Measurements from ENCODE around the gene PSIP1.

PSIP1 gene

GRCh38 chr9:15521254-15521653 lies 10.5 kb upstream of the PSIP1 start:
- no peak for TF ChIP-seq CTCF (IDR thresholded peaks at IDR 0.05; ENCODE audit: insufficient read depth, low read depth, low read length, missing control alignments)
- DNase-seq (ENCODE audit: low read depth): no peak
- no peak overlapping the region for H3K4me3 ChIP-seq (ENCODE audit: low read depth, low read length)

- TF ChIP-seq CTCF (IDR thresholded peaks at IDR 0.05; ENCODE audit: insufficient read depth, low read depth, low read length, missing control alignments): no peak
- no peak for DNase-seq (ENCODE audit: low read depth)
These were observed 9.1 kb upstream of the PSIP1 start for GRCh38 chr9:15519831-15520230.

GRCh38 chr9:15513335-15513734 lies 2.6 kb upstream of the PSIP1 start:
- no peak overlapping the region for H3K4me3 ChIP-seq (ENCODE audit: low read depth, low read length)
- TF ChIP-seq CTCF (IDR thresholded peaks at IDR 0.05; ENCODE audit: insufficient read depth, low read depth, low read length, missing control alignments): peak; percentile 25
- peak; percentile 59 for DNase-seq (ENCODE audit: low read depth)

More at GRCh38 chr9:15519831-15520230, 9.1 kb upstream of the PSIP1 start:
- no peak overlapping the region for H3K4me3 ChIP-seq (ENCODE audit: low read depth, low read length)

- 0 out of 2 replicates have a peak overlapping the region, but pooled peaks have one; percentile 7 for H3K4me3 ChIP-seq (ENCODE audit: low read depth, low read length)
- no peak for TF ChIP-seq CTCF (IDR thresholded peaks at IDR 0.05; ENCODE audit: insufficient read depth, low read depth, low read length, missing control alignments)
- no peak for DNase-seq (ENCODE audit: low read depth)
These were observed 2.1 kb upstream of the PSIP1 start for GRCh38 chr9:15512889-15513288.

- TF ChIP-seq CTCF (IDR thresholded peaks at IDR 0.05; ENCODE audit: insufficient read depth, low read depth, low read length, missing control alignments): no peak
- DNase-seq (ENCODE audit: low read depth): peak; percentile 37
- H3K4me3 ChIP-seq (ENCODE audit: low read depth, low read length): peak overlapping the region; percentile 84
These were observed 1.4 kb upstream of the PSIP1 start for GRCh38 chr9:15512204-15512603.

GRCh38 chr9:15509931-15510788 lies 610 bp downstream of the PSIP1 start:
- no peak for TF ChIP-seq CTCF (IDR thresholded peaks at IDR 0.05; ENCODE audit: insufficient read depth, low read depth, low read length, missing control alignments)
- peak; percentile 77 for DNase-seq (ENCODE audit: low read depth)
- H3K4me3 ChIP-seq (ENCODE audit: low read depth, low read length): peak overlapping the region; percentile 84

Measured in GM12865 (cell line).